MM.1S (cell line): ENCODE measurements around the gene KIRREL1.

Source experiments
- DNase-seq: peaks from one replicate; pipeline ENCODE4 v3.0.0-alpha.2; 2015
- H2AFZ ChIP-seq: fragments of 300-600 bp; sonication (generic); 2 replicates; pipeline ENCODE4 v1.6.0; 2016; ENCODE audit warnings: antibody characterized with exemption, low read length
- H3F3A ChIP-seq: fragments of 300-600 bp; sonication (generic); 2 replicates; pipeline ENCODE4 v1.6.1; 2016; ENCODE audit warnings: mild to moderate bottlenecking, antibody characterized with exemption, low read length, moderate library complexity, mixed read lengths; ENCODE audit not compliant: insufficient read depth
- H3K27ac ChIP-seq: fragments of 300-600 bp; sonication (generic); 2 replicates; pipeline ENCODE4 v1.5.1; 2016; ENCODE audit warnings: mild to moderate bottlenecking, low read length
- H3K27me3 ChIP-seq: fragments of 300-600 bp; sonication (generic); replicated peaks from 2 replicates; pipeline ENCODE4 v1.6.0; 2016; ENCODE audit warnings: low read length; ENCODE audit not compliant: insufficient read depth
- H3K36me3 ChIP-seq: fragments of 300-600 bp; sonication (generic); replicated peaks from 2 replicates; pipeline ENCODE4 v1.6.1; 2016; ENCODE audit warnings: mild to moderate bottlenecking, low read length, mixed read lengths; ENCODE audit not compliant: insufficient read depth
- H3K4me1 ChIP-seq: fragments of 300-600 bp; sonication (generic); 2 replicates; pipeline ENCODE4 v1.6.1; 2016; ENCODE audit warnings: low read length, mixed read lengths
- H3K4me2 ChIP-seq: fragments of 300-600 bp; sonication (generic); 2 replicates; pipeline ENCODE4 v1.6.0; 2016; ENCODE audit warnings: low read depth, low read length
- H3K4me3 ChIP-seq: fragments of 300-600 bp; sonication (generic); 2 replicates; pipeline ENCODE4 v1.5.1; 2016; ENCODE audit warnings: low read length, mixed read lengths
- H3K79me2 ChIP-seq: fragments of 300-600 bp; sonication (generic); 2 replicates; pipeline ENCODE4 v1.6.1; 2016; ENCODE audit warnings: mixed run types, low read length, mixed read lengths
- H3K9ac ChIP-seq: fragments of 300-600 bp; sonication (generic); 2 replicates; pipeline ENCODE4 v1.6.1; 2016; ENCODE audit warnings: low read length, mixed read lengths
- H3K9me2 ChIP-seq: fragments of 300-600 bp; sonication (generic); replicated peaks from 2 replicates; pipeline ENCODE4 v1.6.1; 2016; ENCODE audit warnings: mild to moderate bottlenecking, low read length, mixed read lengths; ENCODE audit not compliant: insufficient read depth
- H3K9me3 ChIP-seq: fragments of 300-600 bp; sonication (generic); replicated peaks from 2 replicates; pipeline ENCODE4 v1.6.1; 2016; ENCODE audit warnings: mild to moderate bottlenecking, low read length, mixed read lengths; ENCODE audit not compliant: insufficient read depth
- H4K20me1 ChIP-seq: fragments of 300-600 bp; sonication (generic); 2 replicates; pipeline ENCODE4 v1.6.1; 2016; ENCODE audit warnings: mild to moderate bottlenecking, low read length, moderate library complexity, mixed read lengths; ENCODE audit not compliant: insufficient read depth
- CTCF ChIP-seq: fragments of 300-600 bp; sonication (generic); IDR thresholded peaks from 2 replicates; pipeline ENCODE4 v1.5.1; 2016; ENCODE audit warnings: antibody characterized with exemption, low read length, mixed read lengths
- EZH2 ChIP-seq: fragments of 300-600 bp; sonication (generic); optimal IDR thresholded peaks from 2 replicates; pipeline ENCODE3; 2017; ENCODE audit warnings: low read depth, mild to moderate bottlenecking, antibody characterized with exemption, low read length, mixed read lengths
- EZH2phosphoT487 ChIP-seq: fragments of 300-600 bp; sonication (generic); IDR thresholded peaks from 2 replicates; pipeline ENCODE4 v1.6.1; 2018; ENCODE audit warnings: antibody characterized with exemption, low read length

KIRREL1 gene

GRCh38 chr1:158146165-158146564, 152.7 kb downstream of the KIRREL1 start:
- H3K4me1 ChIP-seq = no peaks in the 10 kb centered on the region; the same call in 1 of the 2 replicates
- H3K27me3 ChIP-seq = peaks cover 50% of the 10 kb centered on the region
- H3K79me2 ChIP-seq = no peaks in the 10 kb centered on the region
- H3K36me3 ChIP-seq = no peaks in the 10 kb centered on the region
- no peak overlapping the region for H3K27ac ChIP-seq
- H3K9me3 ChIP-seq = no peaks in the 10 kb centered on the region
- no peaks in the 10 kb centered on the region for H3K9me2 ChIP-seq
- no peaks in the 10 kb centered on the region for H4K20me1 ChIP-seq
- DNase-seq = no peak
- H3K4me2 ChIP-seq = no peak overlapping the region
- no peak overlapping the region for H2AFZ ChIP-seq
- H3K4me3 ChIP-seq = no peak overlapping the region
- H3K9ac ChIP-seq = no peak overlapping the region
- TF ChIP-seq EZH2phosphoT487 (no peak), CTCF (no peak), EZH2 (no peak)
- H3F3A ChIP-seq = no peaks in the 10 kb centered on the region

GRCh38 chr1:158146739-158147138, 153.3 kb downstream of the KIRREL1 start:
- H3K4me3 ChIP-seq = no peak overlapping the region
- no peaks in the 10 kb centered on the region for H3K79me2 ChIP-seq
- H3K9me3 ChIP-seq = no peaks in the 10 kb centered on the region
- H3K4me1 ChIP-seq = no peaks in the 10 kb centered on the region; the same call in 1 of the 2 replicates
- no peak overlapping the region for H2AFZ ChIP-seq
- H3K27me3 ChIP-seq = peaks cover 56% of the 10 kb centered on the region
- H3K9ac ChIP-seq = no peak overlapping the region
- H3F3A ChIP-seq = no peaks in the 10 kb centered on the region
- DNase-seq = no peak
- no peak overlapping the region for H3K4me2 ChIP-seq
- H3K36me3 ChIP-seq = no peaks in the 10 kb centered on the region
- no peaks in the 10 kb centered on the region for H3K9me2 ChIP-seq
- no peak overlapping the region for H3K27ac ChIP-seq
- TF ChIP-seq EZH2 = no peak
- no peak for TF ChIP-seq CTCF
- no peak for TF ChIP-seq EZH2phosphoT487
- no peaks in the 10 kb centered on the region for H4K20me1 ChIP-seq

- Histone ChIP-seq H3K4me2 (no peak overlapping the region), H3K79me2 (no peaks in the 10 kb centered on the region), H3K9me3 (no peaks in the 10 kb centered on the region), H3F3A (no peaks in the 10 kb centered on the region), H3K4me3 (no peak overlapping the region), H3K9ac (no peak overlapping the region), H3K4me1 (no peaks in the 10 kb centered on the region; the same call in 1 of the 2 replicates), H3K27me3 (peaks cover 62% of the 10 kb centered on the region), H4K20me1 (no peaks in the 10 kb centered on the region), H3K36me3 (no peaks in the 10 kb centered on the region), H2AFZ (no peak overlapping the region), H3K27ac (no peak overlapping the region), H3K9me2 (no peaks in the 10 kb centered on the region)
- no peak for DNase-seq
- TF ChIP-seq EZH2 (no peak), CTCF (no peak), EZH2phosphoT487 (no peak)
Measured at GRCh38 chr1:158147401-158147800, 154.0 kb downstream of the KIRREL1 start.
